ENCODE results near the gene FAM118A. TPM values are rescaled to one million over a fixed set of nuclear protein-coding genes. Genes with fewer than 3 reads are reported as not detected.

FAM118A gene
- total and polyA plus RNA-seq, 2 experiments from 2014 or later, result 11.9 to 20.3 TPM

GRCh38 chr22:45261407-45262088 is 48.2 kb upstream of the FAM118A start:
- Histone ChIP-seq H3K27me3 (ENCODE audit: insufficient read depth) (peaks cover 5% of the 10 kb centered on the region; the same call in 1 of the 2 replicates), H3K4me2 (no peak overlapping the region), H3K36me3 (ENCODE audit: insufficient read depth) (no peaks in the 10 kb centered on the region), H3K79me2 (replicated peaks; ENCODE audit: insufficient read depth) (no peaks in the 10 kb centered on the region), H3K4me1 (ENCODE audit: insufficient read depth) (no peaks in the 10 kb centered on the region), H3K9me2 (ENCODE audit: insufficient read depth) (no peaks in the 10 kb centered on the region), H3K27ac (ENCODE audit: low read depth) (no peak overlapping the region), H4K20me1 (replicated peaks; ENCODE audit: insufficient read depth) (no peaks in the 10 kb centered on the region), H3K4me3 (no peak overlapping the region), H2AFZ (no peak overlapping the region), H3F3A (replicated peaks; ENCODE audit: low read depth) (0 out of 2 replicates have a peak, but pooled peaks cover 3% of the 10 kb centered on the region)
- peaks cover 18% of the 10 kb centered on the region for H3K27me3 Mint-ChIP-seq (ENCODE audit: insufficient read depth, low read depth, poor library complexity)
- no peak for ATAC-seq
- no peak for DNase-seq (ENCODE audit: low spot score)
- H3K9me3 Mint-ChIP-seq, result peaks cover 10% of the 10 kb centered on the region
- H3K27ac Mint-ChIP-seq, result no peak overlapping the region
- TF ChIP-seq POLR2AphosphoS5 (IDR thresholded peaks at IDR 0.05; ENCODE audit: low read depth), result no peak
- H3K4me3 Mint-ChIP-seq, result no peak overlapping the region
- peaks cover 8% of the 10 kb centered on the region for H3K4me1 Mint-ChIP-seq
- H3K36me3 Mint-ChIP-seq (ENCODE audit: low read depth), result peaks cover 2% of the 10 kb centered on the region; the same call in 1 of the 3 replicates

- Mint-ChIP-seq H3K4me1 (peaks cover 8% of the 10 kb centered on the region), H3K36me3 (ENCODE audit: low read depth) (peaks cover 2% of the 10 kb centered on the region; the same call in 1 of the 3 replicates), H3K9me3 (peaks cover 7% of the 10 kb centered on the region; the same call in 2 of the 3 replicates), H3K4me3 (no peak overlapping the region), H3K27ac (no peak overlapping the region), H3K27me3 (ENCODE audit: insufficient read depth, low read depth, poor library complexity) (peaks cover 18% of the 10 kb centered on the region)
- Histone ChIP-seq H3K27me3 (ENCODE audit: insufficient read depth) (peaks cover 5% of the 10 kb centered on the region; the same call in 1 of the 2 replicates), H3K79me2 (replicated peaks; ENCODE audit: insufficient read depth) (no peaks in the 10 kb centered on the region), H4K20me1 (replicated peaks; ENCODE audit: insufficient read depth) (no peaks in the 10 kb centered on the region), H2AFZ (no peak overlapping the region), H3K4me3 (no peak overlapping the region), H3F3A (replicated peaks; ENCODE audit: low read depth) (0 out of 2 replicates have a peak, but pooled peaks cover 3% of the 10 kb centered on the region), H3K36me3 (ENCODE audit: insufficient read depth) (no peaks in the 10 kb centered on the region), H3K27ac (ENCODE audit: low read depth) (no peak overlapping the region), H3K4me2 (no peak overlapping the region), H3K9me2 (ENCODE audit: insufficient read depth) (no peaks in the 10 kb centered on the region), H3K4me1 (ENCODE audit: insufficient read depth) (peaks cover 2% of the 10 kb centered on the region; the same call in 1 of the 2 replicates)
- ATAC-seq (no peak), DNase-seq (ENCODE audit: low spot score) (no peak)
- TF ChIP-seq POLR2AphosphoS5 (IDR thresholded peaks at IDR 0.05; ENCODE audit: low read depth), result no peak
Observed at GRCh38 chr22:45262195-45262930, 47.4 kb upstream of the FAM118A start.

GRCh38 chr22:45262931-45263462 is 46.7 kb upstream of the FAM118A start:
- peaks cover 1% of the 10 kb centered on the region; the same call in 1 of the 3 replicates for H3K36me3 Mint-ChIP-seq (ENCODE audit: low read depth)

More at GRCh38 chr22:45262931-45263462, 46.7 kb upstream of the FAM118A start:
- ATAC-seq (no peak), DNase-seq (ENCODE audit: low spot score) (no peak)
- Histone ChIP-seq H4K20me1 (replicated peaks; ENCODE audit: insufficient read depth) (no peaks in the 10 kb centered on the region), H2AFZ (no peak overlapping the region; the same call in 1 of the 2 replicates), H3K79me2 (replicated peaks; ENCODE audit: insufficient read depth) (no peaks in the 10 kb centered on the region), H3K4me3 (no peak overlapping the region), H3K9me2 (ENCODE audit: insufficient read depth) (no peaks in the 10 kb centered on the region), H3K36me3 (ENCODE audit: insufficient read depth) (no peaks in the 10 kb centered on the region), H3F3A (replicated peaks; ENCODE audit: low read depth) (0 out of 2 replicates have a peak, but pooled peaks cover 6% of the 10 kb centered on the region), H3K27ac (ENCODE audit: low read depth) (no peak overlapping the region), H3K4me2 (no peak overlapping the region), H3K4me1 (ENCODE audit: insufficient read depth) (peaks cover 3% of the 10 kb centered on the region; the same call in 1 of the 2 replicates), H3K27me3 (ENCODE audit: insufficient read depth) (peaks cover 5% of the 10 kb centered on the region; the same call in 1 of the 2 replicates)
- TF ChIP-seq NANOG (IDR thresholded peaks at IDR 0.05; ENCODE audit: borderline replicate concordance), result no peak
- TF ChIP-seq ETS1 (IDR thresholded peaks at IDR 0.05), result no peak
- no peak for TF ChIP-seq EZH2 (IDR thresholded peaks at IDR 0.05; ENCODE audit: low read depth, unreplicated experiment)
- no peak overlapping the region for H3K27ac Mint-ChIP-seq
- H3K27me3 Mint-ChIP-seq (ENCODE audit: insufficient read depth, low read depth, poor library complexity), result peaks cover 18% of the 10 kb centered on the region
- H3K9me3 Mint-ChIP-seq, result peaks cover 2% of the 10 kb centered on the region; the same call in 1 of the 3 replicates
- H3K4me3 Mint-ChIP-seq, result no peak overlapping the region
- peaks cover 8% of the 10 kb centered on the region for H3K4me1 Mint-ChIP-seq
